ENCODE measurements around the gene CLHC1.
"Not testable (repeated sequence)": the region's sequence is repeated elsewhere in the genome, so short reads cannot be mapped to it uniquely, and the experiment has no call there.

Gene CLHC1

DNA sequence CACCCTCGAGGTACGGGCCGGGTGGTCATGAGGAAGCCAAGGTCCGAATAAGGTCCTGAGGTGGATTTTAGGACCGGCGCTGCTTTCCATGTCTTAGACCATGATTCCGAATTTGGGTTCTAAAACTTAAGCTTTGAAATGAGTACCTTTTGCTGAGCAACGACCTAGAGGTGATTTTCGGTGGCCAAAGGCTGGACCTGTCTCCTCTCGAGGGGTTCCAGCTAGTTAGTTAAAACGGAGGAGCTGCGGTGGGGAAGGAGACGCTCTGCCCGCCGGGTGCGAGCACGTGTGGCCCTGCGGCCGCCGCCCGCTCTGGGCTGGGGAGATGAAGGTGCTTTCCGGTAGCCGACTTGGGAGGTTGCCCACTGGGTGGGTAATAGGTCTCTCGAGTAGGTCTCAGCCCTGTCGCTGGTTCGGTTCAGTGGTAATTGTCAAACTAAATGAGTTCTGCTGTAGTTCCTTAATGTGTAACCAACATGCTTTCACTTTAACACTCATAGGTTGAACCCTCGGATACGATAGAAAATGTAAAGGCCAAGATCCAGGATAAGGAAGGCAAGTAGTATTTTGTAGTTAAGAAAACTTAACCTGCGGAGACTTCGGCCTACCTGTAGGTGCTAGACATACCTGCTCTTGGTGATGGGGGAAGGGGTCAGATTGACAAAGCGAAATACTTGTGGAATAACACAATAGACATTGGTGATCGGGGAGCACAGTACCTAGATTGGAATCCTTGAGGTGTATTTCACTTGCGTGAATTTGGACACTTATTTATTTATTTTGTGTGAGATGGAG lies 967 bp upstream of the CLHC1 start:
- no peak for DNase-seq (ENCODE audit: low read depth)

DNA sequence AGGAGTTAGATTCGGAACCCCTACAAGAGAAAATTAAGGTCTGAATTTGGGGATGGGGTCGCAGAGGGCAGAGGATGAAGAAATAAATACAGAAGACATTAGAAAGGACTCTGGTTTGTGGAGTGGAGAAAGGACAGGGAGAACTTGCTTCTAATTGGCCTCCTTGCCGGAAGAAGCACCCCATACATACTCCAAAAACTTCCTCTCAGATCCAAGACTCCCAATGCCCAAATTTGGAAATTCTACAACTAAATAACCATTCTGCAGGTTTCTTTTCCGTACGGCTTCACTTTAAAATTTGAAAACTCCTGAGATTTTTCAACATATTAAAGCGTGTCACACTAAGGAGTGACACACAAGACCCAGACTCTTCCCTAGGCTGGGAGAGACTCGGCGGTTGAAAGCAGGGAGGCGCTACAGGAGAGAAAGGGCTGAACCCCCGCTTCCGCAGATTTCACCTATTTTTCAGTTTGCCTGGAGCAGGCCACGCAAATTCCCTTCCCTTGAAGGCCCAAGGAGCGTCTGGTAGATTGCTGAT lies 478 bp downstream of the CLHC1 start:
- DNase-seq (ENCODE audit: low read depth), result no peak

DNA sequence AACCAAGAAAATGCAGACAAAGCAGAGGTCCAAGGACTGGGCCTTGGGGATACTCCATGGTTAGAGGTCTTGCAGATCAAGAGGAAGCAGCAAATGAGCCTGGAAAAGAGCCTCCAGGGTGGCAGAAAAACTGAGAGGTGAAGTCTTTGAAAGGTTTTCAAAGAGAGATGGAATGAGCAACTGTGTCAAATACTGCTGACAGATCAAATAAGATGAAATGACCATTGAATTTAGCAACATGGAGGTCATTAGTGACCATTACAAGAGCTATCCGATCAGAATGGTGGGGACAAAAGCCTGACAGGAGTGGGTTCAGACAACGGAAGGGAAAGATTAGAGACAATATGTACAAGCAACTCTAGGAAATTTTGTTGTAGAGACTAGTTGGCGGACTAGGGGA lies 1.5 kb downstream of the CLHC1 start:
- DNase-seq (ENCODE audit: low read depth), result no peak

DNA sequence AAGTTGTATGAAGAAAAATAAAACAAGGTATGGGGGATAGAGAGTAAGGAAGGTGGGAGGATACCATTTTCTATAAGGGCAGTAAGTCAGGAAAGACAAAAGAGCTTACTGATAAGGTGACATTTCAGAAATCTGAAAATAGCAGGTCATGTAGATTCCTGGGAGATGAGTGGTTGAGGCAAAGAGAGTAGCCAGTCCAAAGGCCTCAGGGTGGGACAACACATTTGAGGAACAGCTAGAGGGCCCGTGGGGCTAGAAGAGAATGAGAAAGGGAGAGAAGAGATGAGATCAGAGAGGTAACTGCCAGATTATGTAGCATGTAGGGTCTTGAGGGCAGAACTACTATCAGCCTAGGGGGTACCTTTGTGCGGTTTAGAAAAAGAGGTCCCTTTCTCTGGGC lies 2.9 kb downstream of the CLHC1 start:
- no peak for DNase-seq (ENCODE audit: low read depth)

DNA sequence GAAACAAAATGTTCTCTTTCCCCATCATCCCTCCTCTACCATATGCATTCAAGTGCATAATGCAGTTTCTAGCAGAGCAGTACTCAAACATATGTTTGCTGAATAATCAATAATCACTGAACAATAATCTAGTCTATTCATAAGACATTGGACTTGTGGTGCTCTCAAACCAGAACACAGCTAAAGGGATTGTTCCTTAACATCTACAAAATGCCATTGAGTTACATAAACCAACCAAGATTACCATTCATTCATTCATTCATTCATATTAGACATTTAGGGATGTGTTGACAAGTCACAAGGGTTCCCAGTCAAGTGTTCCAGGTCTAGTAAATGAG lies 3.9 kb downstream of the CLHC1 start:
- no peak for DNase-seq (ENCODE audit: low read depth)

DNA sequence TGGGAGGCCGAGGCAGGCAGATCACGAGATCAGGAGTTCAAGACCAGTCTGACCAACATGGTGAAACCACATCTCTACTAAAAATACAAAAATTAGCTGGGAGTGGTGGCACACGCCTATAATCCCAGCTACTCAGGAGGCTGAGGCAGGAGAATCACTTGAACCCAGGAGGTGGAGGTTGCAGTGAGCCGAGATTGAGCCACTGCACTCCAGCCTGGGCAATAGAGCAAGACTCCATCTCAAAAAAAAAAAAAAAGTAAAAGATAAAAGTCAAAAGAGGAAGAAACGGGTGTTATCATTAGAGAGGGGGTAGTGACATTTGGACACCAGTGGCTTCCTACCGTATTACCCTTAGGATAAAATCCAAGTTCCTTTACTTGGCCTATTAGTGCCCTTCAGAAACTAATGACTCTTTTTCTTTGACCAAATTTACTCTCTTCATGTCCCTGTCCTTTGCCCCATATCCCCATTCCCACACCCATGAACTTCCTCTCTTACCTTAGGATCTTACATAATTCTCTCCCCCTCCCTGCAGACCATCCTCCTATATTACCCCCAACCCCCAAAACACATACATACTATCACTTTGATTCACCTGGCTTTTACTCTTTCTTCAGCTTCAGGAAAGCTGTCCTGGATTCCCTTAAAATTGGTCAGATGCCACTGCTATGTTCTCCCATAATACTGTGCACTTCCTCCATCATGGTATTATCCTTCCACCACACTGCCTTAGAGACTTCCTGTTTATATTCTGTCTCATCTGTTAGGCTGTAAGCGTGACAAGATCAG lies 4.5 kb downstream of the CLHC1 start:
- DNase-seq (ENCODE audit: low read depth), result not testable (repeated sequence)

DNA sequence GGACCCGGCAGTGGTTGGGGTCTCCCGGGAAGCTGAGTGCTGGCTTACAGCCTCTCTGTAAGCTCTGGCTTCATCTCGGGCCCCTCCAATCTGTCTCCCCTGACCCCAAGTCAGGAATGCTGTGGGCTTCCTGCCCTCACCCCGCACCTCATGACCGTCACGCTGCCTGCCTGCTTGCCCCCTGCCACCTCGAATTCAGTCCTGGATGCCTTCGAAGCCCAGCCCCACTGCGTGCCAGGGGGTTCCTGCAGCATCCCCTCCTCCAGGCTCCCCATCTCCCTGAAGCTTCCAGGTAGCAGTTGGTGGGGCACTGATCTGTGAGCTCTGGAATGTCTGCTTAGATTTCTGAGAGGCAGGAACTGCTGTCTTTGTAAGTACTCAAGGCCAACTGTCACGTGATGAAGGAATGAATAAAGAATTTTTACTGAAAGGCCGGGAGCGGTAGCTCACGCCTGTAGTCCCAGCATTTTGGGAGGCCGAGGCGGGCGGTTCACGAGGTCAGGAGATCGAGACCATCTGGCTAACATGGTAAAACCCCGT lies 6.5 kb downstream of the CLHC1 start:
- DNase-seq (ENCODE audit: low read depth), result no peak

DNA sequence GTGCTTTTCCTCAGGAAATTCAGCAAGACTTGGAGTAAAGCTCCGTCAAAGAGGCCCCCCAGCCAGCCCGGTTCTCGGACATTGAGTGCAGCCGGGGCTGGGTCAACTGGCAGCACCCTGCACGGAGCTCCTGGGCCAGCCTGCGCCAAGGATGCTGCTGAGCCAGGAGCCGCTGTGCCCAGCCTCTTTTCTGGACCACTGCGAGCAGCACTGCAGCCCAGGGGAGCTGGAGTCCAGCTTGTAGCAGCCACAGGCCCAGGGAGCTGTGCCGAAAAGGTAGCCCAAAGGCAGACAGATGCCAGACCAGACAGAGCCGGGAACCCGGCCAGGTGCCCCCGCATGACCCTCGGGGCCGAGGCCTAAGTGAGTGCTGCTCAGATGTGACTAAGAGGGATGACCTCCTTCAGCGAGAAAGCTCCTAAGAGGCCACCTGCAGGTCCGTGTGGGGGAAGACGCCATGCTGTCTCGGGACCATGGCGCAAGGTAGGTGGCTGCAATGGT lies 7.3 kb downstream of the CLHC1 start:
- DNase-seq (ENCODE audit: low read depth), result no peak

DNA sequence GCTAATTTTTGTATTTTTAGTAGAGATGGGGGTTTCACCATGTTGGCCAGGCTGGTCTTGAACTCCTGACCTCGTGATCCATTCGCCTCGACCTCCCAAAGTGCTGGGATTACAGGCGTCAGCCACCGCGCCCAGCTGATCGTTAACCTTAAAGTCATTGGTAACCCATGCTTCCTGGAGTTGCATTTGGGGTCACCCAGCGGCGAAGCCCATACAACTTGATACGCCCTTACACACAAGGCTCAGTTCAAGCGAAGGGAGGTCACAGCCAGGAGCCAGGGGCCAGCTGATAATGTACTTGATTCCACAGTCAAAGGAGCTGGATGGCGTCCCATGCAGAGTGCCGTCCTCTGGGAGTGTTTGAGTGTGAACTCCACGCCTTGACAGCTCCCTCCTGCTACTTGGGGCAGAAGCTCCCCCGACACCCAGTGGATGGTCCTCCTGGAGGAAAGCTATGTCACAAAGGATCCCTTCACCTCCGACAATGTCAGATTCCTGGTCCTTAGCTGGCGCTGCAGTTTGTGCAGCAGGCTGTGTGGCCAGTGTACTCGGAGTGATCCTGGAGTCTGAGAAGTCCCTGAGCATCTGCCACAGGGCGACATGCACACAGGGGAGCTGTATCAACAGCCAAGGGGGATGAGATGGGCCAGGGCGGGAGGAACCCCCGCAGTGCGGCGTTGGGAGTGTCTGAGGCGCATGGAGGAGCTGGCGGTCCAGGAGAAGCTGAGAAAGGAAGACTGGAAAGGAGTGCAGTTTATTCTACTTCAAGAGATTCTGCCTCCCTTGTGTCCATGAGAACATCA lies 7.9 kb downstream of the CLHC1 start:
- DNase-seq (ENCODE audit: low read depth), result no peak

DNA sequence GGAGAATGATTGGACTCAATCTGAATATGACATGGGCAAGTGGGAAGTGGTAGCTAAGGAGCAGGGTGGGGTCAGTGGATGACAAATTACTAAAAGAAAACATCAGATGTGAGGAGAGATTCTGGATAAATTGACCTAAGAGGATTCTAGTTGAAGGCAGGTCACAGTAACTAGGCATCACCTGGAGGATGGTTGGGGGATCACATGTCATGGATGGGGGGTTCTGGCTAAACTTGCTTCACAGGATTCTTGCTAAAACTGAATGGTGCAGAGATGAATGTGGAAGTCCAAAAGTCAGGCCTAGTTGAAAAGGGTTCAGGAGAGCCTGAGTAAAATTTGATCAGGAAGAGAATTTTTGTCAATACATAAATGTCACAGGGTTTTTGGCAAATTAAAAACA lies 18.3 kb downstream of the CLHC1 start:
- DNase-seq (ENCODE audit: low read depth), result no peak

DNA sequence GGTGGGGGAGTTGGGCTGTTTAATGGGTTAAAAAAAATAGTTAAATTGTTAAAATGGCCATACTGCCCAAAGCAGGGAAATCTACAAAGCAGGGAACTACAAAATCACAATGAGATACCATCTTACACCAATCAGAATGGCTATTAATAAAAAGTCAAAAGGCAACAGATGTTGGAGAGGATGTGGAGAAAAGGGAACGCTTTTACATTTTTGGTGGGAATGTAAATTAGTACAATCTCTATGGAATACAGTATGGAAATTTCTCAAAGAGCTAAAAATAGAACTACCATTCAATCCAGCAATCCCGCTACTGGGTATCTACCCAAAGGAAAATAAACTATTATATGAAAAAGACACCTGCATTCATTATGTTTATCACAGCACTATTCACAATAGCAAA lies 27.1 kb downstream of the CLHC1 start:
- DNase-seq (ENCODE audit: low read depth), result no peak

DNA sequence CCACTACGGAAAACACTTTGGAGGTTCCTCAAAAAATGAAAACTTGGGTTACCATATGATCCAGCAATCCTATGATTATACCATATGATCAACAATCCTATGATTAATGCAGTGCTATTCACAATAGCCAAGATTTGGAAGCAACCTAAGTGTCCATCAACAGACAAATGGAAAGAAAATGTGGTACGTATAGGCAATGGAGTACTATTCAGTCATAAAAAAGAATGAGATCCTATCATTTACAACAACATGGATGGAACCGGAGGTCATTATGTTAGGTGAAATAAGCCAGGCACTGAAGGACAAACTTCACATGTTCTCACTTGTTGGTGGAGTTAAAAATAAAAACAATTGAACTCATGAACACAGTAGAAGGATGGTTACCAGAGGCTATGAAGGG lies 27.6 kb downstream of the CLHC1 start:
- DNase-seq (ENCODE audit: low read depth), result no peak

DNA sequence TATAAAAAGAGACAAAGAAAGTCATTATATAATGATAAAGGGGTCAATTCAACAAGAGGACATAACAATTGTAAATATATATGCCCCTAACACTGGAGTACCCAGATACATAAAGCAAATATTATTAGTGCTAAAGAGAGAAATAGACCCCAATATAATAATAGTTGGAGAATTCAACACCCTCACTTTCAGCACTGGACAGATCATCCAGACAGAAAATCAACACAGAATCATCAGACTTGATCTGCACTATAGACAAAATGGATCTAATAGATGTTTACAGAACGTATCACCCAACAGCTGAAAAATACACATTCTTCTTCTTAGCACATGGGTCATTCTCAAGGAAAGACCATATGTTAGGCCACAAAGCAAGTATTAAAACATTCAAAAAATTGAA lies 31.7 kb downstream of the CLHC1 start:
- no peak for DNase-seq (ENCODE audit: low read depth)

DNA sequence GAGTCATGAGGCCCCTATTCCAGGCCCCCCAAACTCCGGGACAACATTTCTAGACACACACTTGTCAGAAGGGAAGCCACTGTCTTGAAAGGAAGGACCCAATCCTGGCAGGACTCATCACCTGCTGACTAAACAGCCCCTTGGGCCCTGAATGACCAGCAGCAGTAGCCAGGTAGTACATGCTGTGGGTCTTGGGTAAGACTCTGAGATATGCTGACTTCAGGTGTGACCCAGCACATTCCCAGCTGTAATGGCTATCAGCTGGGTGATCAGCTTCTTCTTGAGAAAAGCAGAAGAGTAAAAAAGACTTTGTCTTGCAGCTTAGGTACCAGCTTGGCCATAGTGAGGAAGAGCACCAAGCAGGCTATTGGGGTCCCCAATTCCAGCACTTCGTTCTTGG lies 35.6 kb downstream of the CLHC1 start:
- DNase-seq (ENCODE audit: low read depth), result no peak

DNA sequence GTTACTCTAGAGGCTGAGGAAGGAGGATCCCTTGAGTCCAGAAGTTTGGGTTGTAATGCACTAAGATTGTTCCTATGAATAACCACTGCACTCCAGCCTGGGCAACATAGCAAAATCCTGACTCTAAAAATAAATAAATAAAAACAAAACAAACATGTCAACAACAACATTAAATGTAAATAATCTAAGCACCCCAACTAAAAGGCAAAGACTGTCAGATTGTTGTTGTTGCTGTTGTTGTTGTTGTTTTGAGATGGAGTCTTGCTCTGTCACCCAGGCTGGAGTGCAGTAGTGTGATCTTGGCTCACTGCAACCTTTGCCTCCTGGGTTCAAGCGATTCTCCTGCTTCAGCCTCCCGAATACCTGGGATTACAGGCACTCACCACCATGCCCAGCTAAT lies 40.2 kb downstream of the CLHC1 start:
- DNase-seq (ENCODE audit: low read depth), result not testable (repeated sequence)

DNA sequence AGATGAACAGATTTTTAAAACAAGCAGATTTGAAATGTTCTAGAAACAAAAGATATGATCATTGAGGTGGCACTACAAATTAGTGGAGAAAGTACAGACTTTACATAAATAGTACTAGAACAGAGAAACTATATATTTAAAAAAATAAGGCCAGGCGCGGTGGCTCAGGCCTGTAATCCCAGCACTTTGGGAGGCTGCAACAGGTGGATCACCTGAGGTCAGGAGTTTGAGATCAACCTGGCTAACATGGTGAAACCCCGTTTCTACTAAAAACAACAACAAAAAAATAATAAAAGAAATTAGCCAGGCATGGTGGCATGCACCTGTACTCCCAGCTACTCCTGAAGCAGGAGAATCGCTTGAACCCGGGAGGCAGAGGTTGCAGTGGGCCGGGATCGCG lies 45.3 kb downstream of the CLHC1 start:
- not testable (repeated sequence) for DNase-seq (ENCODE audit: low read depth)

DNA sequence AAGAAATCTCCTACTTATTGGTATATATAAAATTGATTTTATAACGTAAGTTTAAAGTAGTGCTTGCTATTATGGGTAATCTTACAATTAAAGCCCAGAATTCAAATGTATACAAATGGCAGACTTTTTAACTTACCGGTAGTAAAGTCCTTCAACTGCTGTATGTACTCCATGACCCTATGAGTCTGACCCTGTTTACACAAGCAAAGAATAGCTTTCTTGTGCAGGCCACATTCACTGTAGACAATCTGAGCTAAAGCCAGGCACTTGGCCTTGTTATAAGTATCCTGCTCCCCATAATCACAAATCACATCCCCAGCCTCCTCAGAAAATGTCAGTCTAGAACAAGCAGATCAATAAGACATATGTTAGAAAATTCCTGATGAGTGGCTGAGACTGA lies 51.7 kb downstream of the CLHC1 start:
- DNase-seq (ENCODE audit: low read depth), result no peak

DNA sequence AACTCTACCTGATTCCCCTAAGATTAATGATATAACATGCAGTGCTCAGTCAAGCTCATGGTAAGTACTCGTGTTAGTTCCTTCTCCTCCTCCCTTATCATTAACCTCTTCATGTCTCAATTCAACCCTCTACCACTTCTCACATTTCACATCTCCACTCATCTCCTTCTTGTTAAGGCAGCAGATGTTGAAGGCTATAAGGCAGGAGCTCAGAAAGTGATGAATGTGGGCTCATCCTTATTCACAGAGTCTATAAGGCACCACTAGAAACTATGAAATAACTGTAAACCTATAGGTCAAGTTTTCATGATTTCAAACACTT lies 56.0 kb downstream of the CLHC1 start:
- DNase-seq (ENCODE audit: low read depth), result no peak

DNA sequence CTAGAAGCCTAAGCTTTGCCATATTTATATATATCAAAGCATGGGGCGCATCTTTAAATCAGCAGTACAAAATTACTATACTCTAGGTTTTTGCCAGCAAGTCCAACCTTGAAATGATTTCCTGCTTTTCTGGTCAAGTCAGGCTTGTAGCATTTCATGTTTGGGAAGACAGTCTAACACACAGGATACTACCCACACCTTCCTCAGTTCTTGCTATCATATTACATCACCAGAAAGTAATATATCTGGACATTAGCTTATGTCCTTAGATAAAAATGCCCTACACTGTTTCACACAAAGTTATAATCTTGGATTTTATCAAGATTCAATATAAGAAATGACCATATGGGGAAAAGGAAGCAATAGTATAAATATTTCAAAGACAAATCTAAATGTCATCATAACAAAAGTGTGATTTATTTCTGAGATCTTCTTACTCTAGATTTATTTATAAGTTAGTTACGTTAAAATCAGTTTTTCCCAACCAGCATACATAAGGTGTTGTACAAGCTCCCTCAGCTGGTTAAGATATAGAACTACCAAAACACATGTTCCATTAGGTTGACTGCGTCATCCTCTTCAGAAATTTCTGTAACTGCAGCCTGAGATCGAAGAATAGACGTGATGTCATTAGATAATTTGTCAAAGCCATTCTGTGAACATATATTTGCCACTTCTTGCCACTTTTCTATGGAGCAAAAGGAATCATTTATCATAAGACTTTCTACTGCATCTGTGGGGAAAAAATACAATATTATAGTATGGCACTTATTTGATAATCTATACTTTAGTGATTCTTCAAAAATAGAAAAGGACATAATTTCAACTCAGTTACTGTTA lies 56.6 kb downstream of the CLHC1 start:
- peak; percentile 37 for DNase-seq (ENCODE audit: low read depth)

DNA sequence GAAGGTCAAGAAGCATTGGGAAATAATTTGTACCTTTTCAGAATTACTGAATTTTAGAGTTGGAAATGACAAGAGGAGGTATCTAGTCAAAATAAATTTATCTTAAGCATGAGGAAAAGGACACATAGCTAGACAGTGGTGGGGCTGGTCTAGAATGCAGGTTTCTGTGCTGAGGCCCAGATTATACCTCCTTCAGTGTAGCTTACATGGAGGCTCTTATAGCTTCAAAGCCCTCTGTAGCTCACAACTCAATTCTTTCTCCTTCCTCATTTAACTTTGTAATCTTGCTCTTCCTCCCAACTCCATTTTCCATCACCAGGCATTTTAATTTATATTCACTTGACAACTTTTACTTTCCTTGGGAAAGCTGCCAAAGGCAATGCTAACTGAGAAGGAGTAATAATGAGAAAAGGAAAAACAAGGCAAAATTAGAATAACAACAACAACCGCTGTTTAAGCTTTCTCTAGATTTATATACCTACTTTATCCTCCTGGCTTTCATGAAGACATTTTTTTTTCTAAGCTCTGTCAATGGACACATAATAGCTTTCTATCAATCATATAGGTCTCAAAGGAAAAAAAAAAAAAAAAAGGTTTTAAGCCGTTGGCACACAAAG lies 58.5 kb downstream of the CLHC1 start:
- no peak for DNase-seq (ENCODE audit: low read depth)

DNA sequence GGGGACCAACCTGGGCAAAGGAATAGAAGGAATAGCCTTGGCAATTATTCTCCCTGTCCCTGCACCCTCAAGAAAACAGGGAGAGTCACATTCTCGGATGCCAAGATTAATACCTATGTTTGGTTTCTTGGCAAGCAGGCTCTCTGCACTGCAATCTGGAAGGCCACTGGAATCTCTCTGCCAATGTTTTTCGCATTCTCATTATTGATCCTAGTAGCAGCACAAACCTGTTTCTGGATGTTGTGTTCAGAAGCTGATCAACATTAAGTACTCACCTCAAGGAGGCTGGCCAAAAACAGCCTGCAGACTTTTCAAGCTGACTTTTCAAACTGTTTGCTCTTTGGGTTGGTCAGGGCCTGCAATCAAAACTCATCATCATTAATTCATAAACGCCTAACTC lies 62.2 kb downstream of the CLHC1 start:
- DNase-seq (ENCODE audit: low read depth), result no peak
